ENCODE data around the gene OPRL1. TPM values are rescaled to one million over a fixed set of nuclear protein-coding genes. Genes with fewer than 3 reads are reported as not detected.

The OPRL1 gene
- total RNA-seq, 1 experiment from 2014 or later: 1.2 TPM

DNA sequence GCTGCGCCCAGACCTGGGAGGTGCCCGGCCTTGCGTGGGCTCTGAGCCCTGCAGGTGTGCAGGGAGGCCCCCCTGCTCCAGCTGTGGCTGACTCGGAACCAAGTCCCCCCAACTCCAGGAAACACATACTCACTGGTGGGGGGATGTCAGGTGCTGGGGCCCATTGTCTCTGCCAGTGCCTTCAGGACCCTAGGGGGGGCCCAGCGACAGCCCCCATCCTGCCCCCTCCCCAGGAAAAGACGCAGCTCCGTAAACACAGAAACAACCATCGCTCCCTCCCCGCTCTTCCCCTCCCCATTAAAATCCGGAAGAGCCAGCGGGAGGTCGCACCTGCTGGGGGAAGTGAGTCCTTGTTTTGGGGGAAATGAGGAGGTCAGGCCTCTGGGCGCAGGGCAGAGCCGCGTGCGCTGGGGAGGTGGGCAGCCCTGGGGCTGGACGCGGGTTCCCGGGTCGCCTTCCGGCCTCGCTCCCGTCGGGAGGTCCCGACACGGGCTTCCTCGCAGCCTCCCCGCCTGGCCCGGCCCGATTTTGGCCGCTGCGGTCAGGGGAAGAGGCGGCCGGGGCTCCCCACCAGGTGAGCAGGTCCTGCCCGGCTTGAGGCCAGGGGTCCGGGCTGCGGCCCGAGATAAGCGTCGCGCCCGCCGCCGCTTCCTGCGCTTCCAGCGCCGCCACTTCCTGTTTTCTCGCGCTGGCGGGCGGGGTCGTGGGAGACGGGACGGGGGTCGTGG, 37.7 kb upstream of the OPRL1 start:
- no peak for DNase-seq (ENCODE audit: low spot score)

- DNase-seq (ENCODE audit: low spot score): no peak
Observed at GRCh38 chr20:64043768-64044167, 36.1 kb upstream of the OPRL1 start.

DNA sequence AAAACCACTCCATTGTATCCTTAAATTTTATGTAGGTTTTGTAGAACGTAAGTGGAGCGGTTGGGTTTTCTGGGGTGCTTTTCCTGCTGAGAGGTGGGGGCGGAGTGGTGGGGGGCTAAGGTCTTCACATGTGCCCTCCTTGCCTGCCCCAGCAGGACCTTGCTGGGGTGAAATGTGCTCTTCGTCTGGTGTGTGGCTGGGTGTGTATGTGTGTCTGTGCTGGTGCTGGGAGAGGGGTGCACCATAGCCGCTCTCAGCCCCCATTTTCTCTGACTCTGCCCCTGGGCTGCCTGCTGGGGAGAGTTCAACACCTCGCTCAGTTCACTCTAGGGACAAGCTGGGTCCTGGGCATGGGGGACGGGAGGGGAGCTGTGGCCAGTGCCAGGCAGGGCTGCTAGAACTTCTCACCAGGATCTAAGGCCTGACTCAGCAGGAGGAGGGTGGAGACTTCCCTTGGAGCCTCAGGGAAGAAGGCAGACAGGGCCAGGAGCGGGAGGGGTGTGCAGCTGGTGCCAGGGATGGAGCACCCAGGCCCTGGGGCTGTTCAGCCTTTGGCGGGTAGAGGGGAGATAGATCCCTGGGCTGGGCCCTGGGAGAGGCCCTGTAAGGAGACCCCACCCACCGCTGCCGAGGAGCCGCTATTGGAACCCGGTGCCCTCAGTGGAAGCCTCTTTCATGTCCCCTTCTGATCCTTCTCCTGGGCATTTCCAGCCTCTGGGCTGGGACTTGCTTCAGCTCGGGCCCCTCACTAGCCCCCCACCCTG, 35.2 kb upstream of the OPRL1 start:
- DNase-seq (ENCODE audit: low spot score): no peak

DNA sequence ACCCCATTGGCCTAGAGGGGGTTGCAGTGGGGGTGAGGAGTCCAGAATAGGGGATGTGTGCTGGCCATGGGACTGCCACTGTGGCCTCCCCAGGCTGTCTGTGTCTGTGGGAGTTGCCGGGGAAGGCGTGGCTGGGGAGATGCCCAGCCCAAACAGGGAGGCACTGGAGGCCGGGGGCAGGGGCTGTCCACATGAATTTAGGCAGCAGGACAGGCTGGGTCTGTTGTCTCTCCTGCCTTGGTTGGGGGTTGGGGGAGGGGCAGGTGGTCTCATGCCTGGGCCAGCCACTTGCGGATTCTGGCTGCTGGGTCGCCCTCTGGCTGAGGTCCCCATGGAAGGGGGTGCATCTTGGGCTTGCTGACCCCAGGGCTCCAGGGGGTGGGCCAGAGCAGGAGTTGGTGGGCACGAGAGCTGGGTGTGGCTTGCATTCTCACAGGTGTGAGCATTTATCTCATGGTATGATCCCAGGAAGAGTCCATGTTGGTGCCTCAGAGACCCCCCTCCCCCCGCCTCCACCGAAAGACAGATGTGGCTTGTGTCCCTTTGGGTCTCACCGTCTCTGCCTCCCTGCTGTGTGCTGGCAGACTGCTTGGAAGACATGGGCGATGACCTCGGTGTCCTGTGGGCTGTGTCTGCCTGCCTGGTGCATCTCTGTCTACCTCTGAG, 34.4 kb upstream of the OPRL1 start:
- no peak for DNase-seq (ENCODE audit: low spot score)

GRCh38 chr20:64047046-64047389, 32.9 kb upstream of the OPRL1 start:
- DNase-seq (ENCODE audit: low spot score): no peak

DNA sequence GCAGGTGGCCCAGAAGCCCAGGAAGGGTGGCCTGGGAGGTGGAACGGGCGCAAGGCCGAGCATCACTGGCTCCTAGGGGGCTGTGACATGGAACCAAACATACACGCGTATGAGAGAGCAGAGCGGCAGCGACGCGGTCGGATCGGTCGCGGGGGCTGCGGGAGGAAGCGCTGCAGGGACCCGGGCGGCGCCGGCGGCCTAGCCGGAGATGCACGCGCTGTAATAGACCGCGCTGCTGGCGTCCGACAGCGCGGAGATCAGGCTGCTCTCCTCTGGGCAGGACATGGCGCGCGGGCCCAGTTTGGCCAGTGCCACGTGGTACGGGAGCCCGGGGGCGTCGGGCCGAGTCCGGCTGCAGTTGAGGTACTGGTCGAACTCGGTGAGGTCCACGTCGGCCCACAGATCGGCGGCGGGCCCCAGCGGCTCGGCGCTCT, 31.9 kb upstream of the OPRL1 start:
- DNase-seq (ENCODE audit: low spot score): no peak

GRCh38 chr20:64048402-64049044, 31.4 kb upstream of the OPRL1 start:
- DNase-seq (ENCODE audit: low spot score): no peak

DNA sequence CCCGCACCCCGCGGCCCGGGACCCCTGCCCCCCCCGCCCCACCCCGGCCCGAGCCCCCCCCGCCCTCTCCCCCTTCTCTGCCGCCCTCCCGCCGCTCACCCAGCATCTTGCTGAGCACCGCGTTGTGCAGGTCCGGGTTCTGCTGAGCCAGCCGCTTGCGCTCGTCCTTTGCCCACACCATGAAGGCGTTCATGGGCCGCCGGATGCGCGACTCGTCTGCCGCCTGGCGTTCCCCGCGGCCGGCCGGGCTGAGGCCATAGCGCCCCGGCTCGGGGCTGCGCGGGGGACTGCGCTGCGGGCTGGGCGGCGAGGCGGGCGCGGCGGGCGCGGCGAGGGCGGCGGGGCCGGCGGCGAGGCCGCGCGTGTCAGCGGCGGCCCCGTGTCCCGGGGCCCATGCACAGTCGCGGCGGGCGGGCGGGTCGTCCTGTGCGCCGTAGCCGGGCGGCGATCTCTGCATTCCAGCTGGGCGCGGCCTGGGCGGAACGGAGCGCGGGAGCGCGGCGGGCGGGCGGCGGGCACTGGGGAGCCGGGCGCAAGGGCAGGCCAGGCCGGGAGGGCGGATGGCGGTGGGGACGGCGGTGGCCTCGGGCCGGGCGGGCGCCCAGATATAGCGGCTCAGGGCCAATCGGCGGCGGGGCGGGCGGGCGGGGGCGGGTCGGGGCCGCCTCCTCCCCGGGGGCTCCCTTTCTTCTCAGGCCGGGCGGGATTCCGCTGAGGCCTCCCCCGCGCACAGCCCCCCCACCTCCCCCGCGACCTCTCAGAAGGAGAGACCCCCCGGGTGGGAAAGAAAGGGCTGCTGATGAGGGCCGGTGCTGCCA, 30.6 kb upstream of the OPRL1 start, which contains the start of gene SOX18:
TSS of gene SOX18 (minus strand) at position 580 of the 818 bp plus-strand sequence. CDS start at position 457, 123 bp downstream.
- peak; percentile 44 for DNase-seq (ENCODE audit: low spot score)

- DNase-seq (ENCODE audit: low spot score): no peak
Observed at GRCh38 chr20:64049878-64050260, 30.0 kb upstream of the OPRL1 start.

- DNase-seq (ENCODE audit: low spot score): no peak
Observed at GRCh38 chr20:64050261-64051032, 29.4 kb upstream of the OPRL1 start.

GRCh38 chr20:64051033-64051452, 28.8 kb upstream of the OPRL1 start:
- DNase-seq (ENCODE audit: low spot score): no peak

- DNase-seq (ENCODE audit: low spot score): no peak
Observed at GRCh38 chr20:64051561-64052325, 28.1 kb upstream of the OPRL1 start.

DNA sequence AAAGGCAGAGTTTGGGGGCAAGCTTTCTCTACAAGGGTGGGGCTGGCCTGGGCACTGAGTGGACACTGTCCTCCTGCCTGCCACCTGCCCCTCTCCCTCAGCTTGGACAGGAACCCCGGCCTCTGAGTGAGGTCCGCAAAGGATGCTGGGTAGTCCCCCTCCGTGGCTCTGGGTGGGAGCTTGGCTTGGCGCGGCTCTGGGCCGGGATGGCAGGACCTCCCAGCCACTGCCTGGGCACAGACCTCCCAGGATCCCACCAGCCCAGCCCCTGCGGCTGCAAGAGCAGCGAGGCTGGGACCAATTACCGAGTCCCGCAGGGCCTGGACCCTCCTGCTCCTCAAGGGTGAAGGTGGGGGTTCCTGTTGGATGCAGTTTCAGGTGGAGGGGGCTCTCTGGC, 27.6 kb upstream of the OPRL1 start:
- DNase-seq (ENCODE audit: low spot score): no peak

DNA sequence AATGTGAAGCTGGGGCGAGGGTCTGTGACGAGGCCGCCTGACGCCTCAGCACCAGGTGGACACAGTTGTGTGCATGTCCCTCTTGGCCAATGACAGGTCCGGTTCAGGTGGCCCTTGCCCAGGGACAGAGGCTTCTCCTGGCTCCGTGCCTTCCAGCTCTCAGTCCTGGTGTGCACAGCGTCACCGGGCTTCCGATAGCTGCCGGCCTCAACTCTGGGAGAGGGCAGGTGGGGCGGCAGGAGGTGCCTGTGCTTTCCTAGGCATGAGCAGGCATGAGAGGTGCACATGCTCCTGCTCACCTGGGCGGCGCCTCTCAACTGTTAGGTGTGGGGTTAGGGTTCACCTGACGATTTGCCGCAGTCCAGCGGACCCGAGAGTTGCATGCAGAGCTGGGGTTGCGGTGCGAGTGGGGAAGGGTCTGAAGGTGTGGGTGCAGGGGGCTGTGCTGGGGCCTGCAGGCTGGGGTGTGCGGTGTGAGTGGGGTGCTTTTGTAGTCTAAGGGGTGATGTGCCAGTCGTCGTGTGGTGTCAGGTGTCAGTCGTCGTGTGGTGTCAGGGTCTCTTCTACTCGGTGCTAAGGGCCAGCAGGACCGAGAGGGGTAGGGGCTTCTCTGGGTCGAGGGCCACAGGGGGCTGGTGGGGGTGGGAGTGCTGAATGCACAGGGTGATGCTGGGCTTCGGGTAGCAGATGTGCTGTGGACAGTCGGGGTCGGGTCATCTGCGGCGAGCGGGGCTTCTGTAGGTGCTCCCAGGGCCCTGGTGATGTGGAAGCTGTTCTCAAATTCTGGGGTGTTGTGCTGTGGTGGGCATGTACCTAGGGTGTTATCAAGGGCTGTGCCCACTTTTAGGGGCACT, 26.7 kb upstream of the OPRL1 start:
- DNase-seq (ENCODE audit: low spot score): no peak

GRCh38 chr20:64053841-64054661, 25.8 kb upstream of the OPRL1 start:
- DNase-seq (ENCODE audit: low spot score): peak; percentile 45

- no peak for DNase-seq (ENCODE audit: low spot score)
Observed at GRCh38 chr20:64055396-64055892, 24.4 kb upstream of the OPRL1 start.

DNA sequence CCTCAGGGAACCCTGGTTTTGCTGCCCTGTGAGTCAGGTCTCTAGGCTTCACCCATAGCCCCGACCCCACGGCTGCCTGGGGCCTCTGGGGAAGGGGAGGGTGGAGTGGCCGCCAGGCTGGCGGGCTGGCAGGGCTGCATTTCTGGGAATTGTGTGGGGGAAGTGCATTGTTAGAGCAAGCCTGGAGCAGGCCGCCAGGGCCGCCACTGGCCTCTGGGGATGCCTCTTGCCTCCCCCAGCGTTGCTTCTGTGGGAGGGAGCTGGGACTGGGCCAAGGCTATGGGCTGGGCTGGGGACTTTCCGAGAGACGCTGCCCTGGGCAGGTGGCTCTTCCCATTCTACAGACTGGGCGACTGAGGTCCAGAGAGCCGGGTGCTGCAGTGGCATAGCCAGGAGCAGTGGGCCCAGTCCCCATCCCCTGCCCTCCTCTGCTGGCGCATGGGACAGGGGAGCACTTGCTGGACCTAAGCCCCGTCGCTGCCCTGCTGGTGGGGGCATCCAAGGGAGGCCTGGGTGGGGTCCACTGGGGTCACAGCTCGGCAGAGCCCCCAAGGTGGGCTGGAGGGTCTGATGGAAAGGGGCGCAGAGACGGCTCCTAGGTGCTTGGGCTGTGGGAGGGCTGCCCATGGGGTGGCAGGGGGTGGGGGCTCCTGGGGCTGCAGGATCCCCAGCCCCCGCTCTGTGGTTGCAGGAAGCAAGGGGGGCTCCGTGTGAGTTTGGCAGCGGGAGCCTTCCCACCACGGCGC, 23.8 kb upstream of the OPRL1 start:
- no peak for DNase-seq (ENCODE audit: low spot score)
